HG02981 (cell line): ENCODE results near the gene VAV1.
"Not testable (repeated sequence)": the region's sequence is repeated elsewhere in the genome, so short reads cannot be mapped to it uniquely, and the experiment has no call there.

Experiments used
- ATAC-seq: cut with Tn5 transposase; IDR thresholded peaks from one replicate; pipeline ENCODE4 v1.9.1; 2021; ENCODE audit warnings: mild to moderate bottlenecking, moderate library complexity; ENCODE audit not compliant: unreplicated experiment

VAV1 gene

DNA sequence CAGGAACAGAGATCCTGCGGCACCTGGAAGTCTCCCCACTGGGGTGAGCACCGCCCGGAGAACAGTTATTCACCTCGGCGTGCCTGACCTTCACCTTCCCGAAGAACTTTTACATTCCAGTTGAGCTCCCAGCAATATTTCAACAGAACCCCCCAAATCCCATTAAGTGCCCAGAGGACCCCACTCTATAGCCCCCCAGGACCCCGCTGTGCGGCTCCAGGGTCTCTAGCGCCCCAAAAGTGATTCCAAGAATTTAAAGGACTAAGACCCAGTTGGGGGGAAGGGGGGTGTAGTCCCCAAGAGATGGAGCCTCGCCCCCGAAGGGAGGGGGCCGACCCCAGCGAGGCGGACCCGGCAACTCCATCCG lies 35.6 kb upstream of the VAV1 start:
- ATAC-seq, result no peak

DNA sequence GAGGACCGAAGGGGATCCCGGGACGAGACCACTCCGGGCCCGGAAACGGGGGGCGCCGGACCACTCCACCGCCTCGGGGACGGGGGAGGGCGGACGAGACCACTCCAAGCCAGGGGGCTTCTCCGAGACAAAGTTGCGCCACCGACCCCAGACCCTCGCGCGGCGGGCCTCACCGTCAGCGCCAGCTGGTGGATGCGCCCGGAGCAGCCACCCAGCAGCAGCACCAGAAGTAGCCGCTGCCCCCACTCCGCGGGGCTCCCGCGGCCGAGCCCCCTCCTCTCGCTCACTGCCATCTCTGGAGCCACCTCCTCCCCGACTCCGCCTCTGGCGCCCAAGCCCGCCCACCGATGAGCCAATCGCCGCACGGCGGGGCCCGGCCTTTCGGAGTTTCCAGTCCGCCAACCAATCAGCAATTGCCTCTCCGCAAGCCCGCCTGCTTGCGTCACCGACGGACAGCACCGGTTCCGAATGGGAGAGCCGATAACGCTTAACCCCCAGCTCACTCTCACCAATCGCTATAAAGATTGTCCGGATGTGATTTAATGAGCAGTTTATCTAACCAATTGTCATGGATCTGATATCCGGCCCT lies 35.1 kb upstream of the VAV1 start, which contains the start of gene GPR108:
GPR108 (minus strand) TSS at position 297 of the 589 bp plus-strand sequence; CDS start at position 293, 4 bp downstream.
- peak; percentile 62 for ATAC-seq

DNA sequence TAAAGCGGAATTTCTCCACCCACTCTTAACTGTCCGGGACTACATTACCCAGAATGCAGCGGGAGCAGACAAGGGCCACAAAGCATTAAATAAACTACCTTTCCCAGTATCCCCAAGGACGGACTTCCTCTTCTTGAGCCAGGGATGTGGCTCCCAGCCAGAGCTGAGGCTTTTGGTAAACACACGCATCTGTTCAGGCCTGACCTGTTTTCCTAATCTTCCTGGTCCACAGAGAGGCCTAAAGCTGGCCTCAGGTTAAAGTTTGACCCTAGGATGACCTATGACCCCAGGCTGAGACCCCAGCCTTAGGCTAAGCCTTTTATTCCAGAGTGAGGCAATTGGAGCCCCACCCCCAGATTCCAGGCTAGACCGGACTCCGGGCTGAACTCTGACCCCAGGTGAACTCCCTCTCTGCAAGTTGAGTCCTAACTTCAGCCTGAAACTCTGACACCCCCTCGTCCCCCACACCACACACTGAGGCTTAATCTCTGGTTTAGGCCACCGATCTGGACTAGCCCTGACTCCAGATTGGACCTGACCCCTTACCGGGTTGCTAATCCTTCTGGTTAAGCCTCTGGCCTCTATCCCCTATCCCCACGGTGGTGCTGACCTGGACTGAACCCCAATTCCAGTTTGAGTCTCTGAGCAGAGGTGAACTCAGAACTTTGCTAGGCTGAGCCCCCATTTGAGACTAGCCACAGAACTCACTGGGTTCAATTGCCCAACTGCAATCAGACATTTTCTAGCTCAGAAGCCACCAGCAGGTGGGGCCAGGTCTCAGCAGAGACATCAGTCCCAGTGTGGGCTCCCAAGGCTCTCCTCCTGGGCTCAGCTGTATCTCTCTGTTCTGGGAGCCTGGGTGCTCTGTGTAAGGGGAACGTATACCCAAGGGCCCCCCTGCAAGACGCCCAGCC lies 34.4 kb upstream of the VAV1 start:
- no peak for ATAC-seq

DNA sequence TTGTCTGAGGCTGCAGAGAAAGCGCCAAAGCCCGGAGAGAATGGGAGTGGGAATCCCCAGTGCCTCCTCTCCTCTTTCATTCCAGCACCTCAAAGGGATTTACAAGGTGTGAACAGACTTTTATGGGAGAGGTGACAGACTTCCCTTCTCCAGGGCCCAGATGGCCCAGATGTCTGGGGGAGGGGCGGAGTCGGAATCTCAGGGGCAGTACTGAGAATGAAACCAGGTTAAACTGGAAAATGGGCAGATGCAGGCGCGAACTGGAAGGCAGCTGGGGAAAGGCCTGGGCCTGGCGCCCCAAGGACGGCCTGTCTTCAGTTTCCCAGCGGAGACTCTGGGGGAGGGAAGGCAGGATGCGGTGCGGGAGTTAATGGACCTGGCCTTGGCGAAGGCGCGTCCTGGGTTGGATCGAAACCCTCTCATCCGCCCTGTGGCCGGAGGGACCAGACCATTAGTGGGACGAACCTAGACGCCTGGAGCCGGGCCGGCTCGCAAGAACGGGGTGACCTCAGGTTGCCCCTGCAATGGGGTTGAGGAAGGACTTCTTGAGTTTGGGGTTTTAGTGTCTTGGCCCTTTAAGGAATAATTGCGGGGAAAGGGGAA lies 33.6 kb upstream of the VAV1 start:
- no peak for ATAC-seq

DNA sequence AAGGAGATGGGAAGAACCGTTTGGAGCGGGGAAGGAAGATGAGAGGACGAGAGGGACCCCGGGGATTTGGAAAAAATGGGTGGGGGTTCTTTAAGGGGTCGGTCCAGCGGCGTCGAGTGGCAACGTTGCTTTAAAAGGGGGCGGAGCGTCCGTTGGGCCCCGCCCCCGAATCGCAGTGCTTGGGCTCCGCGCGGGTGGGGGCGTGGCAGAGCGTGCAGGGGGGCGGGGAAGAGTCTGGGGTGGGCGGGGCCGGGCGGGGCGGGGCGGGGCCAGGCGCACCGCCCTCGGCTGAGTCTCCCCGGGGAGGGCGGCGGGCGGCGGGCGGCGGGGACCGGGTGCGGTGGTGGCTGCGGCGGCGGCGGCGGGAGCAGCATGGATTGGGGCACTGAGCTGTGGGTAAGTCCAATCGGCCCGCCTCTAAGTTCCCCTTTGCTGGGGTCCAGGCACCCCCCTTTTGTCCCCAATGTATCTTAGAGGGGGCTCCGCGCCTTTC lies 33.1 kb upstream of the VAV1 start, which contains the start of gene TRIP10:
TRIP10 (plus strand) TSS at position 291 of the 493 bp plus-strand sequence; CDS start at position 373, 82 bp downstream.
- ATAC-seq, result no peak

DNA sequence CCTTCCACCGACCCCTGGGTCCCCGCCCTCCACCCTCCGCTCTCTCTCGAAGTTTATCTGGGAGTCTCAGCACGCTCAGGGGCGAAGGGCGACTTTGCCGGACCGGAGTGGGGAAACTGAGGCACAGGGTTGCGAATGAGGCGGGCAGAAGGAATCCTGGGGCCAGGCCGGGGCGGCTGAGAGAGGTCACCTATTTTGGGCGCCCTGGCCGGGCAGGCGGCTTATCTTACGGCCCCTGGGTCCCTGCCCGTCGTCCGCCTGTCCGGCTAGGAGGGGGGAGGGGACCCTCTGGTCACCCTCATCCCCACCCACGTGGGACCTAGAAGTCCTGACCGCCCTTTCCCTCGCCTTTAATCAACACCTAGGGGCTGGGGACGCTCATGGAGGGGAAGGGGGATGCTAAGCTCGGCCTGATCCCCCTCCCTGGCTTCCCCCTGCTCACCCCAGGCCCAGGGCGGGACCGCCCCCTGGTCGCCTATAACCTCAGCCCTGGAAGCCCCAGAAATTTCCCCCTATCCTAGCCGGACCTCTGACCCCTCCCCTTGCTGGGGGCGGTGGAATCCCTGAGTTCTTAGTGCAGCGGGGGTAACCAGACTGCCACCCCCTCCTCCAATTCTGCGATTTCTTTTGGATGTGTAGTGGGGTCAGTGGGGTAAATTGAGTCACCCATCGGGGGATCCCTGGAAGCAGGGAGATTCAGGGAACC lies 32.5 kb upstream of the VAV1 start:
- no peak for ATAC-seq

DNA sequence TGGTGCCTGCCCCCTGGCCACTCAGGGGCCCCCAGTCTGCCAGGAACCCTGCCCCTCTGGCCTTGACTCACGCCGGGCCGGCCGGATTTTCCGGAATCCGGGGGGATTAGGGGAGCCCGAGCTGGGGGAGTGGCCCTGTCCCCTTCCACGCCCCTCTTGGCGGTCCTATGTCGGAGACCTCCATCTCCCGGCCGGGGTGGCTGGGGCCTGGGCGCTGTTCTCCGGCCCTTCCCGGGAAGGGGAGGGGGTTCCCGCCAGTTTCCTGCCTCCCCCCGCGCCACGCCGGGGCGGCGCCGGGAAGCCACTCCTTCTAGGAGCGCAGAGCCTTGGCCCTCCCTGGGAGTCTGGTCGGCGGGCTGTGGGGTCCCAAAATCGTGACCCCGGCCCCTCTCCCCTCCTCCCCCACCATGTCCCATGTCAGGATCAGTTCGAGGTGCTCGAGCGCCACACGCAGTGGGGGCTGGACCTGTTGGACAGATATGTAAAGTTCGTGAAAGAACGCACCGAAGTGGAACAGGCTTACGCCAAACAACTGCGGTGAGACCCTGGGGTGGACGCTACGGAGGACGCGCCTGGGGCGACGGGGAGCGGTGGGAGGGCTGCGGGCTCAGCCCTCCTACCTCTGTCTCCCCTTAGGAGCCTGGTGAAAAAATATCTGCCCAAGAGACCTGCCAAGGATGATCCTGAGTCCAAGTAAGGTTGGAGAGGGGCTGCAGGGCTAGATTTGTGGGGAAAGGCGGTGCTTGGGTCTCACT lies 31.7 kb upstream of the VAV1 start:
- ATAC-seq, result no peak

DNA sequence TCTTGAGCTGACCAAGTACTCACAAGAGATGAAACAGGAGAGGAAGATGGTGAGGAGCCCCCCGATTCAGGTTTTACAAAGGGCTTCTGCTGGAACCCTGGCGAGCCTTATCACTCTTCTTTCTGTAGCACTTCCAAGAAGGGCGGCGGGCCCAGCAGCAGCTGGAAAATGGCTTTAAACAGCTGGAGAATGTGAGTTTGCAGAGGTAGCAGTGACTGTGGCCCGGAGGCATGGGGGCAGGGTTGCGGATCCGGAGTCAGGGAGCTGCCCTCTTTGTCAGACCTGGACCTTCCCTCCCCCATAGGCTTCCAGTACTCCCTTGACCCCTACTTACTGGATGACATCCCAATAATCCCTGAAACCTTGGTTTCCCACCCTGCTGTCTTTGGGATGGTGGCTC lies 29.4 kb upstream of the VAV1 start:
- ATAC-seq, result no peak

DNA sequence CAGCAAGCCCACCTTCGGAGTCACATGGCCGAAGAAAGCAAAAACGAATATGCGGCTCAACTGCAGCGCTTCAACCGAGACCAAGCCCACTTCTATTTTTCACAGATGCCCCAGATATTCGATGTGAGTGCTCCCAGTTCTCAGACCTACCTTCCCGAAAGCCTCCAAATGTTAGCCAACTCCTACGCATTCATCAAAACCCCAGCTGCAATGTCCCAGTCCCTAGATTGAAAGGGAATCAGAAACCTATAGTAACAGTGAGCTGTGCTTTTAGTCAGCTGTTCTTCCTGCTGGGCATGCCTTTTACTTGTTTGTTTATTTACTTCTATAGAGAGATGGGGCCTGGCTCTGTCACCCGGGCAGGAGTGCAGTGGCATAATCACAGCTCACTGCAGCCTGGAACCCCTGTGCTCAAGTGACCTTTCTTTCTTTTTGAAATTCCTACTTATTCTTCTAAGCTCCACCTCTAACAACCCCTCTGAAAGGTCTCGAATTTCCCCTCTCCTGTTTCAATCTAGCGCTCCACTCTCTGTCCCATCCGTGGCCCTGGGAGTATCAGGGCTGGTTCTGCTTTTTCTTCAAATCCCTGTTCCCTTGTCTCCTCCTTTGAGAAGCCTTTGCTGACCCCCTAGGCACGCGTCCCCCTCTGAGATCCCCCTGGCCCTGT lies 28.7 kb upstream of the VAV1 start:
- no peak for ATAC-seq

DNA sequence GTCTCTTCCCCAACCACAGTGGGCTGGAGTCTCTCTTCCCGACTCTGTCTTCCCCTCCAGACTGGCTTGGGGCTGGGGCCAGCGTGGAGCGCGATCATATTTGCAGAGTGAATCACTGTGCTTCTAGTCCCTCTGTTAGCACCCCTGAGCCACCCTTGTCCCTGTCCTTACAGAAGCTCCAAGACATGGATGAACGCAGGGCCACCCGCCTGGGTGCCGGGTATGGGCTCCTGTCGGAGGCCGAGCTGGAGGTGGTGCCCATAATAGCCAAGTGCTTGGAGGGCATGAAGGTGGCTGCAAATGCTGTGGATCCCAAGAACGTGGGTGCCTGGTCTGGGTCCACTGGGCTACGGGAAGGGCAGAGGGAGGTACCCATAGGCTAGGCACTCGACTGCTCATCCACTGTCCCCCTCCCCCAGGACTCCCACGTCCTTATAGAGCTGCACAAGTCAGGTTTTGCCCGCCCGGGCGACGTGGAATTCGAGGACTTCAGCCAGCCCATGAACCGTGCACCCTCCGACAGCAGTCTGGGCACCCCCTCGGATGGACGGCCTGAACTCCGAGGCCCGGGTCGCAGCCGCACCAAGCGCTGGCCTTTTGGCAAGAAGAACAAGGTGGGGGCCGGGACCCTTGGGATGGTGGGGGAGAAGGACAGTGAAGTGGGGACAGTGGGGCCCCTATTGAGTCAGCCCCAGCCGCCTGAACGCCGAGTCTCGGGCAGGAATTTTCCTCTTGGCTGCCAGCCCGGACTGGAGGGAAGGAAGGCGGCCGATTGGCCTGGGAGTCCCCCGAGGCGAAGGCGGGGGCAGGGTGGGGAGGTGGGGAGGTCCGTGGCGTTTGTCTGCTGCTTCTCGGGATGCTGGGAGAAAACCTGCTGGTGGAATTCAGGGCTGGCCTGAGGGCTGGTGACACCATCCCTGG lies 27.9 kb upstream of the VAV1 start:
- no peak for ATAC-seq

DNA sequence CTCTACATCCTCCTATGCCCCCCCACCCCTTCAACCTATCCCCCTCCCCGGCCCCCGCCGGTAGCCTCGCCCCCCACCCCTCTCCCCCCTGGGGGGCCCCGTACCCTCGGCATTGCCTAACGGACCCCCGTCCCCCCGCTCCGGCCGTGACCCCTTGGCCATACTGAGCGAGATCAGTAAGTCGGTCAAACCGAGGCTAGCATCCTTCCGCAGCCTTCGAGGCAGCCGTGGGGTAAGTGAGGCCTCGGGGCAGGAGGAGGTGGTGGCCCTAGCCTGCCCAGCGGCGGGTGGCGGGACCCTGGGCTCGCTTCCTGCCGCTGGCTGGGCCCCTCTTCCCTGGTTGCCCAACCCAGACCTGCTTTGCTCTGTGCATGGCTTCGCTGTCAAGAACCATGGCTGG lies 26.5 kb upstream of the VAV1 start:
- no peak for ATAC-seq

DNA sequence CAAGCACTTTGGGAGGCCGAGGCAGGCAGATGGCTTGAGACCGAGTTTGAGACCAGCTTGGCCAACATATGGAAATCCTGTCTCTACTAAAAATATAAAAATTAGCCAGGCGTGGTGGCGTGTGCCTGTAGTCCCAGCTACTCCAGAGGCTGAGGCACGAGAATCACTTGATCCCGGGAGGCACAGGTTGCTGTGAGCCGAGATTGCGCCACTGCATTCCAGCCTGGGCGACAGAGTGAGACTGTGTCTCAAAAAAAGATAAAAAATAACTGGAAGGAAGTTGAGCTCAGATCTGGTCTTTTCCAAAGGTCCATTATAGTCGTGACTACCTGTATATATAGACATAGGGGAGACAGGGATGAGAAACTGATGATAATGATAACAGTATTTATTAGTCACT lies 24.0 kb upstream of the VAV1 start:
- not testable (repeated sequence) for ATAC-seq

DNA sequence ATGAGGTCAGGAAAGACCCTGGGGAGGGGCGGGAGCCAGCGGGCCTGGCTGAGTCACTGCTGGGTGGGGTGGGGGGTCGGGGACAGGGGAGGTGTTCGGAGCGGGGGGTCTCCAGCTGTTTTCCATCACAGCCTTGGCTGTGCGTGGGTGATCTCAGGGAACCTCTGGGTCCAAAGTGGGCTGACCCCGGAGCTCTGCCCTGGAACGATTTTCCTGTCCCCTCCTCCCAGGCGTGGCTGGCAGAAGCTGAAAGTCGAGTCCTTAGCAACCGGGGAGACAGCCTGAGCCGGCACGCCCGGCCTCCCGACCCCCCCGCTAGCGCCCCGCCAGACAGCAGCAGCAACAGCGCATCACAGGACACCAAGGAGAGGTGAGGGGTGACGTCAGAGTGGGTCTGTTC lies 22.4 kb upstream of the VAV1 start:
- no peak for ATAC-seq

DNA sequence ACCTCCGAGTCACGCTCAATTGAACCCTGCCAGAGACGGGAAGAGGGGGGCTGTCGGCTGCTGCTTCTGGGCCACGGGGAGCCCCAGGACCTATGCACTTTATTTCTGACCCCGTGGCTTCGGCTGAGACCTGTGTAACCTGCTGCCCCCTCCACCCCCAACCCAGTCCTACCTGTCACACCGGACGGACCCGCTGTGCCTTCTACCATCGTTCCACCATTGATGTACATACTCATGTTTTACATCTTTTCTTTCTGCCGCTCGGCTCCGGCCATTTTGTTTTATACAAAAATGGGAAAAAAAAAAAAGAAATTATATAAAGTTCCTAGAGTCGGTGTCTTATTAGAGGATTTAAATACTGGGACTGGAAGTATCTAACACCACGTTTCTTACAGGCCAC lies 21.3 kb upstream of the VAV1 start:
- ATAC-seq, result no peak

DNA sequence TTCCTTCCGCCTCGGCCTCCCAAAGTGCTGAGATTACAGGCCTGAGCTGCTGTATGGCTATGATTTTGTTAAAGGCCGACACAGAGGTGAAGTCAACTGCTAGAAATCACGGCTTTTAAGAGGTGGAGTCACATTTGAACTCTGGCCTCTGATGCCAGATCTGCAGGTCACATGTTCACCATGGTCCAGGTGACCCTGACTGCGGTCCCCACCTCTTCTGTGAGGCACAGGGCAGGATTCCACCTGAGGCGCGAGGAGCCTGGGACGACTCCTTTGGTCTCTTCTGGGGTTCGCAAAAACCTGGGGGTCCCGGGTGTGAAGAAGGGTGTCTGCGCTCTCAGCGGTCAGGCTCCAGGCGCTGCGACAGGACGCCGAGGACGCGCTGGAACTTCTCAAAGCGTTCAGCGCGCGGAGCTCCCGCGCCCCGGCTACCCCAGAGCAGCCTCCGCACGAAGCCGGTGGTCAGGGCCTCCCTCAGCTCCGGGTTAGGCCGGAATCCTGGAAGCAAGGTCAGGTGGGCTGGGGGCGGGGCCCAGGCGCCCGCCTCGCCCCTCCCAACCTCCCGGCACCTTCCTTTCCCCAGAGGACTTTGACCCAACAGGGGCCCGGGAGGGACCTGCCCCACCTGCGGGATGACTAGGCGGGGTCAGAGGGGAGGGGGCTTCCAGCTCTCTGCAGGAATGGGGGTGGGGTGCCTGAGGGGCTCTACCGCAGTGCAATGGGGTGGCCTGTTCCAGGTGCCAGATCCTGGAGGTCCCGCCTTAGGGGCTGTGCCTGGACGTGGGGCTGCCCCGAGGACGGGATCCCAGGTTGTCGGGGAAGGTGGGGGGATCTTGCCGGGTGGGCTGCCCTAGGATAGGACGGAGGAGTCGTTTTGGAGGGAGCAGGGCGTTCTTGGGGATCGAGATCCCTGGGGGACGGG lies 20.0 kb upstream of the VAV1 start:
- no peak for ATAC-seq

DNA sequence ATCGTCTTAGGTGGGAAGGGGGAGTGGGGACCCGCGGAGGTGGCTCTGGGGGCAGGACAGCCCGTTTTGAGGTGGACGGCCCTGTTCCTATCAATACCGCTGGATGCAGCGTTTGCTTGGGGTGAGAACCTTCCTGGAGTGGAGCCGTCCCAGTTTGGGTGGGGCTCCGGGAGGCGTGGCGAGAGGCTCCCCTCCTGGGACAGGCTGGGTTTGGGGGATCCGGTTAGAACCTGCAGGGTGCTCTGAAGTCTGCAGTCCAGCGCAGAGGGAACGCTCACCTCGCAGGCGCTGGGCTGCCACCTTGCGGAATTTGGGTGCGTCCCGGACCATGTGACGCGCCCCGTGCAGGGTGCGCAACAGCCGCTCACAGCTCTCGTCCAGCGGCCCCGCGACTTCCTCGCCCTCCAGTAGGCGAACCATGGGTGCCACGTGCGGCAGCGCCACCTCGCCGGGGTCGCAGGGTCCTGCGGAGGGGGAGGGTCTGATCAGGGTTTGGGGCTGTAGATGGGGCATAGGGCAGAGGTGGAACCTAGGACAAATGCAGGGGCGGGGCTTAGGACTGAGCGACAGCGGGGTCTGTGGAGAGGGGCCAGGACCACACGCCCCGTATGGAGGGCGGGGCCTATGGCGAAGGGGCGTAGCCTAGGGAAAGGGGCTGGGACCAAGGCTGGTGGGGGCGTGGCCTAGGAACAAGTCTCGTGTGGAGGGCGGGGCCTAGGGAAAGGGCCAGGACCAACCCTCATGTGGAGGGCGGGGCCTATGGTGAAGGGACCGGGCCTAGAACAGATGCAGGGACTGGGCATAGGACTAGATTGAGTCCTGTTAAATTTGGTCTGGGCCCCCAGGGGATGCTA lies 19.1 kb upstream of the VAV1 start:
- ATAC-seq, result peak; percentile 77

DNA sequence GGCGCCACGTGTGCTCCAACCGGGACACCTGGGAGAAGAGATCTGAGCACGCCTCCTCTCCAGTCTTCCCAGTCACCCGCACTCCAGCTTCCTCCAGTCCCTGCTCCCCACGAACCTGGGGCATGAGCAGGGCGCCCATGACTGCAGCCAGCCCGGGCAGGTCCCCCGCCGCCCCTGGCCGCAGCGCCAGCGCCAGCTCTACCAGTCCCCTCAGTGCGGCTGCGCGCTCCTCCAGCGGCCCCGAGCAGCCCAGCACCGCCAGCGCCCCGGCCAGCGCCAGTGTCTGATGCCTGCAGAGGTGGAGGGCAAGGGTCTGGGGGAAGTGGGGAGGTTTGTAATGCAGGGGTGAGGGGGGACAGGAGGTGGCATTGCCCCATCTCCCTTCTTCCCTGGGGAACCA lies 18.4 kb upstream of the VAV1 start:
- no peak for ATAC-seq
